ENCODE measurements around the gene KLC1.

GRCh38 chr14:103742499-103743255 is 113.7 kb downstream of the KLC1 start:
- TF ChIP-seq CREB1 (IDR thresholded peaks at IDR 0.05; ENCODE audit: low read depth) (no peak), REST (IDR thresholded peaks at IDR 0.05; ENCODE audit: low read depth) (no peak), FOXM1 (IDR thresholded peaks at IDR 0.05; ENCODE audit: borderline replicate concordance, low read depth) (no peak), TEAD4 (IDR thresholded peaks at IDR 0.05) (no peak), ZBTB7A (IDR thresholded peaks at IDR 0.05; ENCODE audit: low read depth) (no peak), TCF12 (IDR thresholded peaks at IDR 0.05; ENCODE audit: low read depth) (no peak), EP300 (IDR thresholded peaks at IDR 0.05; ENCODE audit: borderline replicate concordance) (no peak), NFIC (IDR thresholded peaks at IDR 0.05) (no peak), RAD21 (IDR thresholded peaks at IDR 0.05; ENCODE audit: low read depth) (no peak), YY1 (IDR thresholded peaks at IDR 0.05; ENCODE audit: low read depth) (no peak), TAF1 (IDR thresholded peaks at IDR 0.05; ENCODE audit: low read depth) (no peak)
- TF ChIP-seq, protein P1, sequence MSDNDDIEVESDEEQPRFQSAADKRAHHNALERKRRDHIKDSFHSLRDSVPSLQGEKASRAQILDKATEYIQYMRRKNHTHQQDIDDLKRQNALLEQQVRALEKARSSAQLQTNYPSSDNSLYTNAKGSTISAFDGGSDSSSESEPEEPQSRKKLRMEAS (IDR thresholded peaks at IDR 0.05), result no peak
- TF ChIP-seq, protein P2, sequence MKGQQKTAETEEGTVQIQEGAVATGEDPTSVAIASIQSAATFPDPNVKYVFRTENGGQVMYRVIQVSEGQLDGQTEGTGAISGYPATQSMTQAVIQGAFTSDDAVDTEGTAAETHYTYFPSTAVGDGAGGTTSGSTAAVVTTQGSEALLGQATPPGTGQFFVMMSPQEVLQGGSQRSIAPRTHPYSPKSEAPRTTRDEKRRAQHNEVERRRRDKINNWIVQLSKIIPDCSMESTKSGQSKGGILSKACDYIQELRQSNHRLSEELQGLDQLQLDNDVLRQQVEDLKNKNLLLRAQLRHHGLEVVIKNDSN (IDR thresholded peaks at IDR 0.05), result no peak
